NCI-H446 (cell line): ENCODE results near the gene NEGR1.

Source experiments
- DNase-seq, 2 experiments: peaks; one replicate each; lab custom pipeline; 2025; lab: John Stamatoyannopoulos, UW

Gene NEGR1

DNA sequence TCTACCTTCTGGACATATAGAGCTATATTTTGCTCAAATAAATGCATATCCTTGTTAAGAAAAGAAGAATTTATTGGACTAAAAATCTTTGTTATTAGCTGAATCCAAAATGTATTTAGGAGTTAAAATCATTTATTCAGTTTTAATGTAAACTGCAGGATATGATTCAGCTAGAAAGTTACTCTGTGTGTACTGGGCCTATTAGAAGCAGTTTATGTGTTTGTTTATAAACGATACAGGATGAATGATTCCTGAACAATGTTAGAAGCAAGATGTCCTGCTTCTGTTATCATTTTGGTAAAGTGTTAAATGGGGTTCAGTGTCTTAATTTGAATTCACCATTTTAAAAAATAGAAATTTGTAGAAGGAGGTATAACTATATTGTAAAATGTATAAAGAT, 652.3 kb downstream of the NEGR1 start:
- no peak for DNase-seq

DNA sequence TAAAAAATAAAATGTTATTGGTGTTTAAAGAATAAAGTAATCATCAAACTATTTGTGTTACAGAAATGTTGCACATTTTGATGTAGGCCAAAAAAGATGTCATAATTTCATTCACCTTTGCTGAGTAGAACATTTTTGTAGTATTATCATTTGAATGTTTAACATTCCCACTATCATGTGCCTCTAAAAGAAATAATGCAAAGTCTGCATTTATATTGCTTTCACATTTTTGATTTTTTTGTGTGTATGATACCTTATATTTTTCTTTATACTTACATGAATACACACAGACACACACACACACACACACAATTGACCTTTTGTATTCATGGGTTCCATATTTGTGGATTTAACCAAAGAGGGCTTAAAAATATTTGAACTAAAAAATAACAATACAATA, 657.3 kb downstream of the NEGR1 start:
- no peak for DNase-seq

GRCh38 chr1:71623888-71624287, 658.5 kb downstream of the NEGR1 start:
- DNase-seq: no peak

- DNase-seq: no peak
Measured at GRCh38 chr1:71621785-71622184, 660.6 kb downstream of the NEGR1 start.

GRCh38 chr1:71618766-71619530, 663.4 kb downstream of the NEGR1 start:
- no peak for DNase-seq

DNA sequence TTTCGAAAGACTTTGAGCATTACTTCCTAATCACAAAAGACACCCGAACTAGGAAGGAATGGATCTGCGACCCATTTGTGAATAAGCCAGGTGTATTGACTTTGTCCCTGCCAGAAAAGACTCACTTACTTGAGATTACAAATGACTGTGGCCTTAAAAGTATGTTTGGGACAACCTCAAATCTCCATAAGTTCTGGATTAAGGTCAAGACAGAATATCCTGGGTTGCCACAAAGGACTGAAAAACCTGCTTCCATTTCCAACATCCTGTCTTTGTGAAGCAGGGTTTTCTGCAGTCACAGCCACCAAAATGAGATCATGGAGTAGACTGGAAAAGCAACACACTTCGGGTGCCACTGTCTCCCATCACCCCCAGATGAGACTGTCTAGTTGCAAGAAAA, 664.1 kb downstream of the NEGR1 start:
- no peak for DNase-seq

GRCh38 chr1:71610476-71610875, 671.9 kb downstream of the NEGR1 start:
- no peak for DNase-seq

DNA sequence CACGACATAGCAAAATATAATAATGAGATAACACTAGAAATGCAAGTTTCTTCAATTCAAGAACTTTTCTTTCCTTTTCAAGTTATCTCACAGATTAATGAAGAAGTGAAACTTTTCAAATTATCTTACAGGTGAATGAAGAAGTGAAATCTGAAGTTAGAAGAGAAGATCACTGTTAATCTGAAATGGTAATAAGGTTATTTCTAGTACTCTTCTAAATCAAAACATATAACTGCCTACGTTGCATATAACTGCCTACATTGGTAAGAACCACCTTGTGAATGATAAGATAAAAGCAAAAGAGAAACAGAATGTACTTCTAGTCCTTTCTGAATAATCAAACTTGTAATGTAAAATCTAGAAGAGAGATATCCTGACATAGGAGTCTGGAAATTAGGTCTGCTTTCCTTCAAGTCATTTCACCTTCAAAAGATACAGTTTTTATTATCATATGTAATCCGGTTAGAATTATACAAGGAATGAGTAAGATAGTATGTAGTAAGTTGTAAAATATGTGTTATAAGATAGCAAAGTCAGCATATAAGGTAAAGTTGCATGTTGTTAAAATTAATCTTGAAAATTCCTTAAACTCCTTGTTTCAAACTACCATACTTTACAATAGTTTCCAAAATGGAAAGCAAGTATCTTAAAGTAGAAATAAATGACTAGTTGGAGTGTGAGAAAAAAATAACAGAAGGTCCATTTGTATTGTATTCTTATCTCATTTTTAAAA, 679.1 kb downstream of the NEGR1 start:
- no peak for DNase-seq

GRCh38 chr1:71600023-71600422, 682.3 kb downstream of the NEGR1 start:
- DNase-seq: no peak

DNA sequence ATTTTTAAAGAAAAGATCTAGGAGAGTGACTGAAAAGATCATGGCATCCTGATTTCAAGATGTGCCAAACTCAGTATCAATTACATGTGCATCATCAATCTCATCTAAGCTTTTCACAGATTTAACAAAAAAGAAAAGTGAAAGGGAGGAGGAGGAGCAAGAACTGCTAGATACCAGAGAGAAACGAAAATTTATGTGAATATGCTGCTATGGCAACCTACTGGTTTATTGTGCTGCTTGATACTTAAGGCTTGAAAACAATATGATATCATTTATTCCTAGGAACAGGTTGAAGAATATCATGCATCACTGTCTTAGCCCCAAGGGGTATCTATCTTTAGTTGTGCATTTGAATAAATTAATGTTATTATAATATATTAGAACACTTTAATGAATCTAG, 683.0 kb downstream of the NEGR1 start:
- no peak for DNase-seq

DNA sequence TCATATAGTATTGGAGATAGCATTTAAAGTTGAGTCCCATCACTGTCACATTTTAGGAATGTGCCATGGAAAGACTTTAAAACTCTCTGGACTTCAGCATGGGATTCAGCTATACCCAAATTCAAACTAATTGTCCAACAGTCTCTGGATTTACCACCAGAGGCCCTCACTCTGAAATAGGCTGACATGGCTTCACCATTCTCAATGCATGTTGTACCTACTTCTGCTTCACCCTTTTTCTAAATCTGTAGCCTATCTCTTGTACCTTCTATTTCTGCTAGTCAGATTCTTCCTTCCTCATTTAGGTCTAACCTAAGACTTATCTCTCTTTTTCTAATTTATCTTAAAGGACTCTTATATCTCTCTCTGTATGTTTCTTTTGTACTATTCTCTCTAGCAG, 688.8 kb downstream of the NEGR1 start:
- peak in 1 of 2 experiments; percentile 35 for DNase-seq

GRCh38 chr1:71592646-71593274, 689.6 kb downstream of the NEGR1 start:
- DNase-seq: no peak

GRCh38 chr1:71589005-71589404, 693.3 kb downstream of the NEGR1 start:
- DNase-seq: no peak

- DNase-seq: peak; percentile 18 to 67
Measured at GRCh38 chr1:71587961-71588360, 694.4 kb downstream of the NEGR1 start.

DNA sequence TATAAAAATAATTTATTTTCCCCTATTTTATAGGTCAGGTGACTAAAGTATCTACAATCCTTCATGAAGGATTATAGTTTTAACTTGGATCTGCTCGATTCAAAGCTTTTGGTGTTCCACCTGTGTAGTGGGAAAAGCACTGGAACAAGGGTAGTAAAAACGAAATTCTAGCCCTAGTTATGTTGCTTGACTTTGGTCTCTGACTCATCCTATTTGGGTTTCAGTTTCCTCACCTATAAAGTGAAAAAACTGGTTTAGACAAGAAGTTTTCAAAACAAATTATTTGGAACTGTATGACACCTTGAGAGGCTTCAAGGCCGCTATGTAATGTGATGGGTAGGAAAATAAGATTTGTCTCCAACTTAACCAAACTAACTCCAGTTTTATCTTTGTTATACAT, 696.3 kb downstream of the NEGR1 start:
- no peak for DNase-seq

- no peak for DNase-seq
Measured at GRCh38 chr1:71583756-71584155, 698.6 kb downstream of the NEGR1 start.

DNA sequence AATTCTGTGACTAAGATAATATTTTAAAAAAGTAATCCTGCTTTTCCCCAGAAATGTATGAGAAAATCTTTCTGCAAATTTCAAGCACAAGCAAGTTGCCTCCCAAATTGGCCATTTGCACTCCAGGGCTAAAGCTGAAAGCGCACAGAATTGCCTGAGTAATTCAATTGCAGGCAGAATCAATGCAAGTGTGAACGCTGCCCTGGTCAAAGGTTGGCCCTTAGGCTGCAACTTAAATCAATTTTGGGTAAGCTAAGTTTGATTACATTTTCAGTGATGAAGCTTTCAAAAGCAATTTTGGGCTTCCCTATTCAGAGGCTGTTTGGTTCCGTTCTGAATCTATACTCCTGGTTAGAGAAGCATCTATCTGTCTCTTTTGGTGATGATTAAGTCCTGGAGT, 699.7 kb downstream of the NEGR1 start:
- no peak for DNase-seq

- no peak for DNase-seq
Measured at GRCh38 chr1:71577451-71578131, 704.7 kb downstream of the NEGR1 start.

DNA sequence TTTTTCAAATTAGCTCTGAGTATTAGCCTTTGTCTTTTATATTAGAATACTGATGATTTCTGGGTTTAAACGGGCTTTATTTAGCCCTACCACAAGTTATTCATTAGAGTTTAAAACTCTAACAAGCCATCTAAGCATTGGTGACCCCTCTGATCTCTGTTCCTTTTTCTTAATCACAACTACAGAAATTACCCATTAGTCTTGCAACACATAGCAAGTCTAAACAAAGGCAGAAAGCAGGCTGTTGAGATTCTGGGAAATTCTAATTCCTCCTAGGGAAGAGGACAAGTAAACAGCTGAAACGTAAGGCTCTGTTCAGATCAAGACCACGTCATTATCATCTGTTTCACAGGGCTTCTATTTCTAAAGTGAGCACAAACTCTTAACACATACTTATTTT, 710.3 kb downstream of the NEGR1 start:
- no peak for DNase-seq

DNA sequence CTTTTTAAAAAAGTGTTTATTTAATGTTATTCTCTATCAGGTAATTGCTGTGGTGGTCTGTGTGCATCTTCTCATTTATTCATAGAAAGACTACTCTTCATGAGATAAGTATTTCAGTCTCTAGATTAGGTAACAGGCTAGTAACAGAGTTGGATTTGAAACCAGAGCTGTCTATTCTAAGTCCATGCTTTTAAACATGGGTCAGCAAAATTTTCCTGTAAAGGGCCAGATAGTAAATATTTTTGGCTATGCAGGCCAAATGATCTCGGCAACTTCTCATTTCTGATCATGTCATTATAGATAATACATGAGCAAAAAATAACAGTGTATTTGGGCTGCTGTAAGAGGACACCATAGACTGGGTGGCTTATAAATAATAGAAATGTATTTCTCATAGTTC, 715.9 kb downstream of the NEGR1 start:
- no peak for DNase-seq

GRCh38 chr1:71565831-71566230, 716.5 kb downstream of the NEGR1 start:
- DNase-seq: no peak

- DNase-seq: peak in 1 of 2 experiments; percentile 40
Measured at GRCh38 chr1:71565262-71565661, 717.1 kb downstream of the NEGR1 start.

- no peak for DNase-seq
Measured at GRCh38 chr1:71562298-71562697, 720.0 kb downstream of the NEGR1 start.
